Measurements from ENCODE around the gene TMEM250.
A peak's percentile ranks its signal among the peaks of the same experiment; 100 is the strongest.
"Not testable (repeated sequence)": the region's sequence is repeated elsewhere in the genome, so short reads cannot be mapped to it uniquely, and the experiment has no call there.

Gene TMEM250

GRCh38 chr9:136118320-136119060, at the start of gene TMEM250:
Gene TMEM250, minus strand, starts transcription at chr9:136118875. Its CDS starts 1,975 bp downstream, at chr9:136116900.
- peak; percentile 86 to 92 for DNase-seq (ENCODE audit: low read depth in 2 of 2)

DNA sequence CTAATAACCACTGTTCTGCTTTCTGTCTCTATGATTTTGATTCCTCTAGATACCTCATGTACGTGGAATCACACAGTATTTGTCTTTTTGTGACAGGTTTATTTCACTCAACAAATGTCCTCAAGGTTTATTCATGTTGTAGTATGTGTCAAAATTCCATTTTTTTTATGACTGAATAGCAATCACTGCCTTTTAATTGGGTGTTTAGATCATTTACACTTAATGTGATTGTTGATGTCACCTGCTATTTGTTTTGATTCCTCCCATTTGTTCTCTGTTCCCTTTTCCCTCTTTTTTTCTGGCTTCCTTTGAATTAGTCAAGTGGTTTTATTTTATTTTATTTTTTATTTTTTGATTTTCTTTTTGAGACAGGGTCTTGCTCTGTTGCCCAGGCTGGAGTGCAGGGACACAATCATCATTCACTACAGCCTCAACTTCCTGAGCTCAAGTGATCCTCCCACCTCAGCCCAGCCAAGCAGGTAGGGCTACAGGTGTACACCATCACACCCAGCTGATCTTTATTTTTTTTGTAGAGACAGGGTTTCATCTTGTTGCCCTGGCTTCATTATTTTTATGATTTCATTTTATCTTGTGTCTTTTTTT, 44.7 kb upstream of the TMEM250 start:
- no peak for DNase-seq (ENCODE audit: low read depth in 2 of 2)

DNA sequence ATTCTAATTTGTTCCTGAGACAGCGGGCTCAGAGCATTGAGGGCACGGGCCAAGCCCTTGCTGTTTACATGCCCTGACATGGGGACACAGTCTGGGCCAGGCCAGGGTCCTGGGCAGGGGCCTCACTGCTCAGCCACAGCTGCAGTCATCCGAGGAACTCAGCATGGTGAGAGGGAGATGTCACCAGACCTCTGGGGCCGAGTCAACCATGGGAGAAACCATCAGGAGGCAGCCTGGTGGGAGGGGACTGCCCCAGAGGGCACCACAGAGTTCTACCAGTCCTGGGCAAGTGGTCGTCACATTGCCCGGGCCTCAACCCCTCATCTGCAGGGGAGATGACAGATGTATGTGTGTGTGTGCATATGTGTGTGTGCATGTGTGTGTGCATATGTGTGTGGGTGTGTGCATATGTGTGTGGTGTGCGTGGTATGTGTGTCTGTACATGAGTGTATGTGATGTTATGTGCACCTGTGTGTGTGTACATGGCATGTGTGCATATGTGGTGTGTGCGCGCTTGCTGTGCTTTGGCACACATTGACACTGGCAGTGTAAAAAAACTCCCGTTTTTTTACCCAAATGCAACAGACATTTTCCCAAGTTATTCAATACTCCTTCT, 42.4 kb upstream of the TMEM250 start:
- DNase-seq (ENCODE audit: low read depth in 2 of 2) = no peak

DNA sequence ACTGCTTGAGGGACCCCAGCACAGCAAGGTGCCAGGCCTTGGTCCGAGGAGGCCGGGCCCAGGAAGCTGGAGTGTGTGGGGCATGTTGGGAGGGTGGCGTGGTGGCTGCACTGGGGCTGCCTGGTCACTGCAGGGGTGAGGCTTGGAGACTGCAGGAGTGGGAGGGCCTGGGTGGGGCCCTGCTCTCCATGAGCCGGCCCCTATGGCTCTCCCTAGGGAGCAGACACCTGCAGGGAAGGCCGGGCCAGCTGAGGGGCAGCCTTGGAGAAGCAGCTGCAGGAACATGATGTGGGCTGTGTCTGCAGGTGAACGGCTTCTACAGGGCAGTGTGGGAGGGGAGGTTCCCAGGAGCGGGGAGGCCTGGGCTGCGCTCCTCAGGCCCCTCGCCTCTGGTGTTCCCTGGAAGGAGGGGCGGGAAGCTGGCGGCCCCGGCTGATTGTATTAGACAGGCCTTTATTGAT, 41.7 kb upstream of the TMEM250 start:
- DNase-seq (ENCODE audit: low read depth in 2 of 2) = no peak

DNA sequence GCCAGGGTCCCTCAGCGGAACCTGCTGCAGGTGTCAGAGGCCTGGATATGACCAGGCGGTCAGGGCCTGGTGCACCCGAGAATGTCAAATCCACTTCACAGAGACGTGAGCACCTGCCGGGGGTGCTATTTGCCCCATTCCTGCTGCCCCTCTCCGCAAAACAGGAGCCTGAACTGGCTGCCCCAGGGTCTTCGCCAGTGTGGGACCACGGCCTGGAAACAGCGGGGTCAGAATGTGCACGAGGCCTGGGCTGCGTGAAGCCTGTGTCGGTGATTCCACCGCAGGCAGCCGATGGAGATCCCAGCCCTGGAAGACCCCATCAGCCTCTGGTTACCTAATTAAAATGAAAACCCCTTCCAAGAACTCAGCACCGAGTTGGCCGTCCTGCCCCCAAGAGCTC, 41.2 kb upstream of the TMEM250 start:
- DNase-seq (ENCODE audit: low read depth in 2 of 2) = no peak

DNA sequence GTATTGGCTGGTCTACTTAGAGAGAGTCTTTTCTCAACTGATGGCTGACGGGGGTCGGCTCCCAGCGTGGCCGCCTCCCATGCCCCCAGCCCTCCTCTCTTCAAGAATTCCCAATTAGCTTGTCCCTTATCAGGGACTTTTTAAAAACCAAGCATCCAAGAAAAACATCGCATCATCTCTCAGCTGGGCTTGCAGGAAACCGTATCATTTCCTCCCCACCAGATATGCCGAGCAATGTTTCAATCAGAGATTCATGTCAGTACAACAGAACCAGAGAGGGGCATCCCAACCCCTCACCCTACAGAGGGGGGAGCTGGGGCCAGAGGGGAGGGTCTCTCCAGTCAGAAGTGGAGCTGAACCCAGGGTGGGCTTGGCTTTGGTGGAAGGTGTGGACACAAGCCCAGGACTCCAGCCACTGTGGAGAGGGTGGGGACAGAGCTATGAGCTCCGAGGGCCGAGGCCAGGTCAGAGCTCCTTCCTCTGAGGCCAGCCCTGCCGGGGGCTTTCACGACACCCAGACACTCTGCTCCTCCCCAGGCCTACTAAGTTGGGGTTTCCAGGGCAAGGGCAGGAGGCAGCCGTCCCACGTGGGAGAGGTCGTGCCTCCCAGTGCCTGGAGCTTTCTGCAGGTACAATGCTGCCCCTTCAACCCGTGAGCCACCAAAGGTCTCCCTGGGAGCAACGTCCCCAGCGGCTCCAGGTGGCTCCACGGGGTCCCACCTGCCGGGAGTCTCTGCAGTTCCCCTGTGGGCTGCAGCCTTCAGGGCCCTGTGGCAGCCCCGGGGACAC, 39.0 kb upstream of the TMEM250 start:
- DNase-seq (ENCODE audit: low read depth in 2 of 2) = no peak

DNA sequence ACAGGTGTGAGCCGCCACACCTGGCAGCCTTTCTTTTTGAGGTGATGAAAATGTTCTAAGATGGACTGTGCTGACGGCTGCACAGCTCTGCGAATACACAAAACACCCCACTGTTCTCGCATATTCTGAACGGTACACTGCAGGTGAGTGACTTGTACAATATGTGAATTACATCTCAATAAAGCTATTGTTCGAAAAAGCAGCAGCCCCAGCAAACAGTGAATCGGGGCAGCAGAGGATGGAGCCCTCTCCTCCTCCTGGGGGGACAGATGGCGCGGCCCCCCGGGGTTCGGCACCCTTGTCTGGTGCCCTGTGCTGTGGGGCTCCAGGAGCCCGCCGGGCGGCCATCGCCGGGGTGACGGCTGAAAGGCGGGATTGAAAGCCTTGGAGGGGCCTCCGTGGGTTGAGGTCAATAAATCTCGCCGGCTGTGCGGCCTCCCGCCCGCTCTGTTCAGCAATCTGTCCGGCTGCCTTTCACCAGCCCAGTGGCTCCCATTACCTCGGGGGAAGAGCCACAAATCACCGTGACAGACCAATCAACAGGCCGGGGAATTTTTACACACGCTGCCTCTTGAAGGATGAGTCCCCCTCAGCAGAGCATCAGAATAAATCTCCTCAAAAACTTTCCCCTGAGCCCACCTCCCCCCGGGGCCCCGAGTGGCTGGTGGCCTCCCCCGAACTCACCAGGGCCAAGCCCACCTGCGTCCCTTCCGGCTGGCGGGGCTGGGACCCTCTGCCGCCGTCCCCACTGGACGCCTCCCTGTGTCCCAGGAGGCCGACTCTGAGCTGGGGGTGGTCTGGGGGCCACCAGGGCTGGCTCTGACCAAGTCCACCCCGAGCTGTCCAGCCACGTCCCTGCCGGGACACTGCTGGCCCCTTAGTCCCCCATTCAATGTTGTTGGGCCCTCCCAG, 37.8 kb upstream of the TMEM250 start:
- DNase-seq (ENCODE audit: low read depth in 2 of 2) = no peak

DNA sequence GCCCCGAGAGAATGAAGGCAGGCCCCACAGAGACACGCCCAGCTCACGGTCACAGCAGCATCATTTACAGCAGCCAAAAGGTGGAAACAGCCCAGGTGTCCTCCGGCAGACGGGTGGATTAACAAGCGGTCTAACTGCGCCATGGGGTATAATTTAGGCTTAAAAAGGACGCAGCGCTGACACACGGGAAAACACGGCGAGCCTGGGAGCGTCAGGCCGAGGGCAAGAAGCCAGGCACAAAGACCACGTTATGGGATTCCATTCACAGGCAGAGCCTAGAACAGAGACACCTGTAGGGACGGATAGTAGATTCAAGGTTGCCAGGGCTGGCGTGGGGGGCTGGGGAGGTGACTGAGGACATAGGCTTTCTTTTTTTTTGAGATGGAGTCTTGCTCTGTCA, 36.9 kb upstream of the TMEM250 start:
- DNase-seq (ENCODE audit: low read depth in 2 of 2) = no peak

GRCh38 chr9:136154943-136155342, 36.3 kb upstream of the TMEM250 start:
- no peak for DNase-seq (ENCODE audit: low read depth in 2 of 2)

- DNase-seq (ENCODE audit: low read depth in 2 of 2) = no peak
These were observed 34.8 kb upstream of the TMEM250 start for GRCh38 chr9:136153381-136154065.

- DNase-seq (ENCODE audit: low read depth in 2 of 2) = no peak
These were observed 34.3 kb upstream of the TMEM250 start for GRCh38 chr9:136152931-136153330.

DNA sequence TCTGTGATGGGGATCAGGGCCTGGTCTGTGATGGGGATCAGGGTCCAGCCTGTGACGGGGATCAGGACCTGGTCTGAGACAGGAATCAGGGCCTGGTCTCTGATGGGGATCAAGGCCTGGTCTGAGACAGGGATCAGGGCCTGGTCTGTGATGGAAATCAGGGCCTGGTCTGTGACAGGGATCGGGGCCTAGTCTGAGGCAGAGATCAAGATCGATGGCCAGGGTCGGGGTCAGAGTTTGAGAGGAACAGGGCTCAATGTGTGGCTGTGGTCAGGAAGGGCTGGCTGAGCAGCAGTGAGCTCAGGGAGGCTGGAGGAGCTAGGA, 33.8 kb upstream of the TMEM250 start:
- no peak for DNase-seq (ENCODE audit: low read depth in 2 of 2)

- no peak for DNase-seq (ENCODE audit: low read depth in 2 of 2)
These were observed 33.3 kb upstream of the TMEM250 start for GRCh38 chr9:136151848-136152542.

DNA sequence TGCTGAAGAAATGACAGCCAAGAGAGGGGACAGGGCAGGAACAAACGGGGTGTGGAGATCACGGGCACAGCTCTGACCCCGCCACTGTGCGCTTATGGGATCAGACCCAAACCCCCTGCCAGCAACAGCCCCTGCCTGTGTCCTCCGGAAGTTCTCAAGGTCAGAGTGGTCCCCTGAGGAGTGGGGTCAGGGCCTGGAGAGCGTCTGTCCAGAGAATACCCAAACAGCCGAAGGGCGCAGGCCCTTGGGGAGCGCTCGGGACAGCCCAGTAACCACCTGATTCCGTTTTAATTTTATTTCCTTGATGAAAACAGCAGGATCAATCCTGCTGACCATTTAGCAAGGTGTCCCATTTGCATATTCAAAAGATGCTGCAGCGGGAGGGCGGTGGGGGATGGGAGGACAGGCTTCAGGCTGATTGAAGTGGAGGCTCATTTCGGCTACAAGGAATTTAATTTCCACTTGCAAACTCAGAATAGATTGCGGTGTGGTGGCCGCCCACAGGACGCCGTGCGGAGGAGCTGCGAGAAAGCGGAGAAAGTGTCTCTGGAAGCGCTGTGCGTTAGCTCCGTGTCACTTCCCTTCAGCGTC, 32.6 kb upstream of the TMEM250 start:
- DNase-seq (ENCODE audit: low read depth in 2 of 2) = no peak

- not testable (repeated sequence) for DNase-seq (ENCODE audit: low read depth in 2 of 2)
These were observed 32.1 kb upstream of the TMEM250 start for GRCh38 chr9:136150664-136151213.

DNA sequence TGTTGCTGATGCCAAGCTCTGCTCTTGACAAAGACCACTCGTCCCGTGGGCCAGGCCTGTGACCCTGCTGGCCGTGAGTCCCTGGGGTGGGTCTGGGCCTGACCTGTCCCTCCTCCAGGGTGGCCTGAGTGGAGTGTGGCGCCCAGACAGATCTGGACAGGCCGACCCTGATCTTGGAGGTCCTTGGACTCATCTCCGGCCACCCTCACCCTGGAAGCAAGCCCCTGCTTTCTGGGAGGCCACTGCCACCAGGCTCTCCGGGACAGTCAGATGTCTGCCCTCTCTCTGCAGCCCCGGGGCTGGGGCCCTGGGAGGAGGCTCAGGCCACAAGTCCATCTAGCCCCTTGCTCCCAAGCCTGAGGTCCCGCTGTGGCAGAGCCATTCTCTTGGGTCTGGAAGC, 31.2 kb upstream of the TMEM250 start:
- DNase-seq (ENCODE audit: low read depth in 2 of 2) = no peak

DNA sequence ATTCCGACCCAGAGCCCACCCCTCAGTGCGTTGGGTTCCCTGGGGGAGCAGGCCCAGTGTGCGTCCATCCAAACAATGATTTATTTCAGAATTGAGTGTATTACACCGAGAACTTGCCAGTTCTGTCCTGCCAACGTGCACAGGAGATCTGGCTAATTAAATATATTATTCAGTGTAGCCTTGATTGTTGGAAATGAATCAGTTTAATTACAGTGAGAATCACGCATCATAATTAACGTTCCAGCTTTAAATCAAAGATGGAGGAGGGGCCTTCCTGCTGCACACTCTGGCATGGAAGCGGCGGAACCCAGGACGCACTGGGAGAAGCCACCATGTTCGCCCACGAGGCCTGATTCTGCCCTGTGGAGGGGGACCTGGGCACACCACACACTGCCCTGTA, 30.7 kb upstream of the TMEM250 start:
- no peak for DNase-seq (ENCODE audit: low read depth in 2 of 2)

DNA sequence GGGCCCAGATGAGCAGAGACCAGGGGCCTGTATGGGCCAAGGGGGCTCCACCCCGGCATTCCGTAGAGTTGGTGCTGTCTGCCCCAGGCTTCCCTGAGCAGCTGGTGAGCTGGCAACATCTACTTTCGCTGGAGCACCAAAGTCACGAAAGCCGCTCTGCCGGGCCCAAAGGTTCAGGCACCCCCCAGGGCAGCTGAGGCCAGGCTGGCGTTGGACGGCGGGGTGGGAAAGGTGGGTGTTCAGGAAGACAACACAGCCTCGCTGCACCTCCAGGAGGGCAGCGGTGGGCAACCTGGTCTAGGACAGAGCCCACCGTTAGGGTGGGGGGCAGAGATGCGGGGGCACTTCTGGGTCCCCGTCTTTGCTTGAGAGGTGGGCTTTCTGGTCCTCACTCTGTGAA, 30.1 kb upstream of the TMEM250 start:
- DNase-seq (ENCODE audit: low read depth in 2 of 2) = no peak

Data from stimulated activated CD8-positive, alpha-beta memory T cell treated with anti-CD3 and anti-CD28 coated beads, Interleukin-7, amount 100 ng/mL, for 1 hour (primary cell).